Ovary (tissue), 3 donors: Measurements from ENCODE around the gene ARHGDIA.

Experiments used
- POLR2A ChIP-seq: fragments of 450-650 bp; IDR thresholded peaks from one replicate; pipeline ENCODE4 v1.6.1; 2017; ENCODE audit warnings: antibody characterized with exemption, mild to moderate bottlenecking, moderate library complexity
- TF ChIP-seq, protein P1 (sequence below), 3 donors: fragments of 450-650 bp in 2 of 3; fragments of 200-600 bp in 1 of 3; IDR thresholded peaks; one replicate each; pipeline versions ENCODE4 v1.5.1 to v1.8.0; 2016 to 2022; ENCODE audit warnings: antibody characterized with exemption in 3 of 3, mild to moderate bottlenecking in 1 of 3
- donor health status: DM: no; HTN: no; CAD: no.

DNA sequence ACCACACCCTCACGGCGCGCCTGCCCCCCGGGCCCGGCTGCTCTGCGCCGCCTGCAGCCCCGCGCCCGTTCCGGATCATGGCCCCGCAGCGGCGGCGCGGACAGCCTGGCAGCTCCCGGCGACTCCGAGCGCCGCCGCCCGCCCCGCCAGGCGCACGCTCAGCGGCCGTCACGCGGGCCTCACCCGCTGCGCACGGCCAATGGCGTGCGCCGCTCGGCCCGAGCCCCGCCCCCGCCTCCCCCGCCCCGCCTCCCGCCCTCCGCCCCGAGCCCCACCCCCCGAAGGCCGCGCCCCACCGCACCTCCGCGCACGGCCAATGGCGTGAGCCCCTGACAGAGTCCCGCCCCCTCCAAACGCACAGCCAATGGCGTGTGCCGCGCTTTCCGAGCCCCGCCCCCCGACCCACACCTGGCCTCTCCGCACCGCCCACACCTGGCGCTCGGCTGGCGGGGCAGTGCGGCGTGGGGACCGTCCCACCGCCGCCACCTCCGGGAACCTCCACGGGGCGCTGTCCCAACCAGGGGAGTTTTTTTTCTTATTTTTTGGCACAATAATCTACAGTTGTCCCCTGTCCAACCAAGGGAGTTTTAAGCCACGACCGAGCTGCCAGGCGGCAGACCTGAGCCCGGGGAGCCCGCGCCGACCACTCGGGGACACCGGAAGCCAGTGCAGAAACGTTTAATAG lies 40.3 kb upstream of the ARHGDIA start, which contains the start of gene PCYT2:
- TF ChIP-seq, protein P1, sequence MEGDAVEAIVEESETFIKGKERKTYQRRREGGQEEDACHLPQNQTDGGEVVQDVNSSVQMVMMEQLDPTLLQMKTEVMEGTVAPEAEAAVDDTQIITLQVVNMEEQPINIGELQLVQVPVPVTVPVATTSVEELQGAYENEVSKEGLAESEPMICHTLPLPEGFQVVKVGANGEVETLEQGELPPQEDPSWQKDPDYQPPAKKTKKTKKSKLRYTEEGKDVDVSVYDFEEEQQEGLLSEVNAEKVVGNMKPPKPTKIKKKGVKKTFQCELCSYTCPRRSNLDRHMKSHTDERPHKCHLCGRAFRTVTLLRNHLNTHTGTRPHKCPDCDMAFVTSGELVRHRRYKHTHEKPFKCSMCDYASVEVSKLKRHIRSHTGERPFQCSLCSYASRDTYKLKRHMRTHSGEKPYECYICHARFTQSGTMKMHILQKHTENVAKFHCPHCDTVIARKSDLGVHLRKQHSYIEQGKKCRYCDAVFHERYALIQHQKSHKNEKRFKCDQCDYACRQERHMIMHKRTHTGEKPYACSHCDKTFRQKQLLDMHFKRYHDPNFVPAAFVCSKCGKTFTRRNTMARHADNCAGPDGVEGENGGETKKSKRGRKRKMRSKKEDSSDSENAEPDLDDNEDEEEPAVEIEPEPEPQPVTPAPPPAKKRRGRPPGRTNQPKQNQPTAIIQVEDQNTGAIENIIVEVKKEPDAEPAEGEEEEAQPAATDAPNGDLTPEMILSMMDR (IDR thresholded peaks at IDR 0.05), result no peak
- no peak for TF ChIP-seq POLR2A
